ENCODE measurements around the gene FAT2.
"Not testable (repeated sequence)": the region's sequence is repeated elsewhere in the genome, so short reads cannot be mapped to it uniquely, and the experiment has no call there.

The FAT2 gene

GRCh38 chr5:151596828-151597539 is 5.9 kb upstream of the FAT2 start:
- no peaks in the 10 kb centered on the region for H3K27me3 Mint-ChIP-seq
- H3K4me1 Mint-ChIP-seq, result no peaks in the 10 kb centered on the region
- no peak overlapping the region for H3K27ac Mint-ChIP-seq
- H3K36me3 Mint-ChIP-seq, result no peaks in the 10 kb centered on the region
- no peaks in the 10 kb centered on the region for H3K9me3 Mint-ChIP-seq
- H3K4me3 Mint-ChIP-seq, result no peak overlapping the region

DNA sequence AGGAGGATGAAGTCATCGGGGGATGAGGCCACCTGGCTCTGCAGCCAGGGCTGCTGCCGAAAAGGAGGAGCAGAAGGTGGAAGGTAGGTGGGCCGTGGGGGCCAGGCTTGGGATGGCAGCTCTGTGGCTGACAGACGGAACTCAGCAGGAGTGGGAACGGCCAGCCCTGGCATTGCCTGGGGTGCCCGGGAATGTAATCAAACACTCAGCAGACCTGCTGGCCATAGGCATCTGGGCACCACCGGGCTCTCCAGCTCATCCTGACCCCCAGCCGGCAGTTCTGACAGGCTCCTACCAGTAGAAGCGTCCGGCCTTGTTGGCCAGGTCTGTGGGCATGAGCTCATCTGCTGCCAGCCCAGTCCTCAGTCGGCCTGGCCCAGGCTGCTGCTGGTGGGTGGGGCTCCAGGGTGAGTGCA is 4.3 kb upstream of the FAT2 start:
- H3K4me3 Mint-ChIP-seq, result no peak overlapping the region
- no peaks in the 10 kb centered on the region for H3K36me3 Mint-ChIP-seq
- no peaks in the 10 kb centered on the region for H3K27me3 Mint-ChIP-seq
- H3K4me1 Mint-ChIP-seq, result no peaks in the 10 kb centered on the region
- no peaks in the 10 kb centered on the region for H3K9me3 Mint-ChIP-seq
- peak overlapping the region; percentile 9 for H3K27ac Mint-ChIP-seq

DNA sequence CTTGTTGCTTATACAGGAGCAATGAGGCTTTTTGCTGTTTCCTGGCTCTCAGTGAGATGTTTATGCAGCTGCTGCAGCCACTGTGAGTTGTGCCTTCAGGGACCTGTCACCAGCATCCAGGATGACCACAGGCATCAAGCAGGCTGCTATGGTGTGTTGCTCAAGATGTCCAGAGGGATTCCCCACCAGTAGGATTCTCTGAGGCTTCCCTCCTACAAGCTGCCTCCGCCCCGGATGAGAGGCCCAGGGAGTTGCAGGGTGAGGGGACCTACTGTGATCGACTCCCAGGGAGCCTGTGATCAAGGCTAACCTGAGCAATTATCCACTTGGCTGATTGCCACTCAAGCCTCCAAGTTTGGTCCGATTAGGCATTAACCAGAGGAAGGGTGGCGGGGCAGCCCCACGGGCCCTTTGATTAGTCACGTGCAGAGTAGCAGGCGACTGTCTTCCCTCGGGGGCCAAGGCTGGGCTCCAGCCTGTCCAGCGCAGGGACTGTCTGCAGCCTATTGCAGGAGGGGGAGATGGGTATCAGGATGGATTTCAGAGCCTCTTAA is 1.8 kb upstream of the FAT2 start:
- Mint-ChIP-seq H3K36me3 (no peaks in the 10 kb centered on the region), H3K4me3 (no peak overlapping the region), H3K9me3 (no peaks in the 10 kb centered on the region), H3K4me1 (no peaks in the 10 kb centered on the region), H3K27me3 (no peaks in the 10 kb centered on the region), H3K27ac (no peak overlapping the region)

DNA sequence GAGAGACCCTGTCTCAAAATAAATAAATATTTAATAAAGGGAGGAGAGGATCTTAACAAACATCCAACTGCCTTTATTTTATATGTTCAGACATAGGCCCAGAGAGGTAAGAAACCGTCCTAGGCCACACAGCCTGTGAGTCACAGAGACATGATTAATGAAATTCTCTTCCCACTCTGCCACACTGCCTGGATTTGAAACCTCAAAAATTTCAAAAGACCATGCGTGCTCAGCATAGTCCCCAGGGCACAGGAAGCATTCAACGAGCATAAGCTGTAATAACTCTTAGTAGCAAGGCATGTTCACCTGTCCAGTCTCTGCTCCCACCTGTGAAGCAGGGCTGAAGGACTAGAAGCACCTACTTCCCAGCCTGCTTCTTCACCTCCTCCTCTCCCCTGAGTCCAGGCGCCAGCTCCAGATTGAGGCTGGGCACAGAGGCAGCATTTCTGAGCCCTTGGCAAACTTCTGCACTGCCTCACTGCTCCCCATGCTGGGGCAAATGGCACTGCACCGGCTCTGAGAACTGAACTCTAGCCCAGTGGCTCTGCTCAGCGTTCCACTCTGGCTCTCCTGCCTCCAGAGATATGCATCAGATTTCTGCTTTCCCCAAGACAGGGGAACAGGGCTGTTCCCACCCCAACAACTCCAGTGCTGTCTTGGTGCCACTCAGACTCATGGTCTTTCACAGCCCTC is 1.1 kb downstream of the FAT2 start:
- H3K27me3 Mint-ChIP-seq, result no peaks in the 10 kb centered on the region
- no peak overlapping the region for H3K4me3 Mint-ChIP-seq
- no peaks in the 10 kb centered on the region for H3K9me3 Mint-ChIP-seq
- H3K36me3 Mint-ChIP-seq, result no peaks in the 10 kb centered on the region
- H3K4me1 Mint-ChIP-seq, result no peaks in the 10 kb centered on the region
- no peak overlapping the region for H3K27ac Mint-ChIP-seq

DNA sequence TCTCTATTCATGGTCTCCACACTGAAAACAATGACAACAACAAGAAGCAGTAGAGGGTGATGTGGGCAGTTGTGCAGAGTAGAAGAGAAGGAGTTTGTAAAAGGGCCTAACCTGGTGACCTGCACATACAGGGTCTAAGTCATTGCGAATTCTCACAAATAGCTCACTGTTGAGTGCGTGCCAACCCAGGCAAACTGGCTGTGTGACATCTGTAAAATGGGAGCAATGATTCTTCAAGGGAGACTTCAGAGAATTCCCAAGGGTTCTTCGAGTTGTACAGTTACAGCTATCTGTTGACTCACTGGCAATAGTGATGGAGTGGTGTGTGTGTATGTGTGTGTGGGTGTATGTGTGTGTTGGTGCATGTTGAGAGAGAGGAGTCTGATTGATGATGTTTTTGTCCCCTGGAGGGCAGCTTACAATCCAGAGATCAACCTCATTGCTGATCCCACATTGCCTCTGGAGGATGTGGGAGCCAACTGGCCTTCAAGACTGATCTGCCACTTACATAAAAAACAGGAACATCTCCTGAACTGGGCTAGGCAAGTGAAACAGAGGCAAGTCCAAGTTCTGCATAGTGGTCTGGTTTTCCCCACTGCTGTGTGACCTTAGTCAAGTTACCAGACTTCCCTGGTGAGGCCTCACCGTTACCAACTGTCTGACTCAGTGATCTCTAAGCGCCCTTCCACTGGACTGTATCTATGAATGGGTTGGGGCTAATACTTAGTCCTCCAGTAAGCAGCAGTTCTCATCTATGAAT is 3.2 kb downstream of the FAT2 start:
- Mint-ChIP-seq H3K36me3 (peaks cover 2% of the 10 kb centered on the region), H3K4me3 (no peak overlapping the region), H3K27ac (no peak overlapping the region), H3K9me3 (no peaks in the 10 kb centered on the region), H3K27me3 (no peaks in the 10 kb centered on the region), H3K4me1 (no peaks in the 10 kb centered on the region)

DNA sequence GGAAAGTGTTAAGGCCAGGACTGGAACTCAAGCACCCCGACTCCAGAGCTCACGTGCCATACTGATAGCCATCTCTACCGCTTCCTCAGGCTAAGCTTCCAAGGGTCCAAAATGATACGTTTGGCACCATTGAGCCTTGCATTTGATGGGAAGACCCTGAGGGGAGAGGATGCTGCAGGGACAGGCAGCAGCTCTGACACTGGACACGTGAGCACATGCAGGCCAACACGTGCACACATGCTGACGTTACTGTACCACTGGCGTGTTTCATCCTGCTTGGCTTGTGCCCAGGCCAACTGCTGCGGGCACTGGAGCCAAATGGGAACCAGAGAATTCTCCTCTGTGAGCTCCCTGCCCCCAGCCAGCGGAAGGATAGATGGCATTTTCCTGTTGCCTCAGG is 5.2 kb downstream of the FAT2 start:
- H3K27ac Mint-ChIP-seq, result no peak overlapping the region
- H3K4me3 Mint-ChIP-seq, result no peak overlapping the region
- H3K36me3 Mint-ChIP-seq, result peaks cover 2% of the 10 kb centered on the region
- H3K9me3 Mint-ChIP-seq, result no peaks in the 10 kb centered on the region
- H3K27me3 Mint-ChIP-seq, result no peaks in the 10 kb centered on the region
- H3K4me1 Mint-ChIP-seq, result no peaks in the 10 kb centered on the region

- H3K27me3 Mint-ChIP-seq, H3K27ac Mint-ChIP-seq, H3K4me3 Mint-ChIP-seq, H3K36me3 Mint-ChIP-seq, H3K4me1 Mint-ChIP-seq, H3K9me3 Mint-ChIP-seq: not testable (repeated sequence)
Measured at GRCh38 chr5:151585344-151585743, 5.8 kb downstream of the FAT2 start.

DNA sequence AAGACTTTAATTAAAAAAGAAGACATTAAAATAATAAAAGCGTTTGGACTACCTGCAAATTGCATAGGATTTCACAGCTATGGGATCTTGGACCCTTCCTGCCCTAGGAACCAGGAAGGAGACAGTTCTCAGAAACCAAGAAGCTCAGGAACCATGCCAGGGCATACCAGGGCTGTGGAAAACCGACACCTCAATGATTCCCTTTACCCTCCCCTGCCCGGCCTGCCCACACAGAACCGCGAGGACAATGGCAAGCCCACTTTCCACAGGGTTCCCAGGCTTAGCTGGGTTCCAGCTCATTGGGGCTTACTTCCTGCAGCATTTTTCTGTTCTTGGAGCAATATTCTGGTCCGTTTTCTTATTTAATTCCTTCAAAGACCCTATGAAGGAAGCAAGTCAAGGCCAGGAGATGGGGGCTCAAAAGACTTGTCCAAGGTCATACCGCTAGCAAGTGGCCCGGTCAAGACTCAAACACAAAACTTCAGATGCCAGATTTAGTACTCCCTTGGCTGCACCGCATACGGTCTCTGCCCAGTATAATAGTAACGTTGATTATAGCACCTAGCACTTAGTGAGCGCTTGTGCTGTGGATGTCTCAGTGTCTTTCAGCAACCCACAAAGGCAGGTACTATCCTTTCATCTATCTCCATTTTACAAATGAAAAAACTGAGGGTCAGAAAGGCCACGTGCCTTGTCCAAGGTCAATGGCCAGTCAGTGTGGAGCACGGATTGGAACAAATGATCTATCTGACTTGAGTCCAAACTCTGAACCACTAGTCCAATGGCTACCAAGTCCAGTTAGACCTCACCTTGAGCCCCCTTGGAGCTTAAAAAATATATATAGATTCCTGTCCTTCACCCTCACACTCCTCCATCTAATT is 6.8 kb downstream of the FAT2 start:
- no peaks in the 10 kb centered on the region for H3K4me1 Mint-ChIP-seq
- H3K9me3 Mint-ChIP-seq, result no peaks in the 10 kb centered on the region
- H3K4me3 Mint-ChIP-seq, result no peak overlapping the region
- H3K27ac Mint-ChIP-seq, result no peak overlapping the region
- peaks cover 2% of the 10 kb centered on the region for H3K36me3 Mint-ChIP-seq
- H3K27me3 Mint-ChIP-seq, result no peaks in the 10 kb centered on the region

- peaks cover 17% of the 10 kb centered on the region for H3K4me1 Mint-ChIP-seq
- no peak overlapping the region for H3K27ac Mint-ChIP-seq
- peaks cover 2% of the 10 kb centered on the region for H3K36me3 Mint-ChIP-seq
- H3K4me3 Mint-ChIP-seq, result no peak overlapping the region
- H3K9me3 Mint-ChIP-seq, result no peaks in the 10 kb centered on the region
- no peaks in the 10 kb centered on the region for H3K27me3 Mint-ChIP-seq
Measured at GRCh38 chr5:151581812-151582583, 9.1 kb downstream of the FAT2 start.

DNA sequence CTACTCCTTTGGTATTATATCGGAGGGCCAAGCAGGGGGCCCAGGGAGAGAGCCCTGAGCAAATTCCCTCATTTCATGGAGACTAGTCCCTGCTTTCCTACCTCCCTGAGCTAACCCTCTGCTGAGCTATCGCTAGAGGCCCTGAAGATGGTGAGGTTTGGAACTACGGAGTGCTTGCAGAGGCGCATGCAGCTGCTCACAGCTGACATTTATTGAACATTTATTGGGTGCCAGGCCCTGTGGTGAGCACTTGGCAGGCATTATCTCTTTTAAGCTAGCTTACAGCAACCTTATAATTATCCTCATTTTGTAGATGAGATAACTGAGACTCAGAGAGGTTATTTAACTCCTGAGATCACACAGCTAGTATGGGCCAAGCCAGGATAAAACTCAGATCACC is 9.8 kb downstream of the FAT2 start:
- Mint-ChIP-seq H3K4me1 (peaks cover 18% of the 10 kb centered on the region), H3K4me3 (no peak overlapping the region), H3K27me3 (no peaks in the 10 kb centered on the region), H3K9me3 (no peaks in the 10 kb centered on the region), H3K27ac (no peak overlapping the region), H3K36me3 (peaks cover 2% of the 10 kb centered on the region)

DNA sequence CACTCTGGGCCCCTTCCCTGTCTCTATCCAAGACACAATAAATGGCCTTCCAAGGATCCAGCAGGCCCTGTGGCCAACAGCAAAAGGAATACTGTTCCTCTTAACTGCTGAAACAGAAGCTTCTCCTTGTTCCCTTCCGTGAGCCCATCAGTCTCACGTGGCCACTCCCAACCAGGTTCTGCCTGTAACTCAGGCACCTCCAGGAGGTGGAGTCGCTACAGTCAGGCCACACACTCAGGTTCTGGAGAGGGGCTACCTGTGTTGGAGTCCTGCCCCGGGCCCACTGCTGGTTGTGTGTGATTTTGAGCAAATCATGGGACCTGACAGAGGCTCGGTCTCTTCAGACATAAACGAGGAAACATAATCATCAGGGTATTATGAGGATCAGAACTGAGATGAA is 10.3 kb downstream of the FAT2 start:
- H3K4me1 Mint-ChIP-seq, result peaks cover 18% of the 10 kb centered on the region
- no peak overlapping the region for H3K27ac Mint-ChIP-seq
- no peaks in the 10 kb centered on the region for H3K9me3 Mint-ChIP-seq
- no peaks in the 10 kb centered on the region for H3K27me3 Mint-ChIP-seq
- no peak overlapping the region for H3K4me3 Mint-ChIP-seq
- H3K36me3 Mint-ChIP-seq, result peaks cover 2% of the 10 kb centered on the region

- Mint-ChIP-seq H3K4me3 (no peak overlapping the region), H3K27me3 (no peaks in the 10 kb centered on the region), H3K4me1 (peaks cover 18% of the 10 kb centered on the region), H3K36me3 (peaks cover 2% of the 10 kb centered on the region), H3K27ac (no peak overlapping the region), H3K9me3 (no peaks in the 10 kb centered on the region)
Measured at GRCh38 chr5:151580239-151580638, 10.9 kb downstream of the FAT2 start.

DNA sequence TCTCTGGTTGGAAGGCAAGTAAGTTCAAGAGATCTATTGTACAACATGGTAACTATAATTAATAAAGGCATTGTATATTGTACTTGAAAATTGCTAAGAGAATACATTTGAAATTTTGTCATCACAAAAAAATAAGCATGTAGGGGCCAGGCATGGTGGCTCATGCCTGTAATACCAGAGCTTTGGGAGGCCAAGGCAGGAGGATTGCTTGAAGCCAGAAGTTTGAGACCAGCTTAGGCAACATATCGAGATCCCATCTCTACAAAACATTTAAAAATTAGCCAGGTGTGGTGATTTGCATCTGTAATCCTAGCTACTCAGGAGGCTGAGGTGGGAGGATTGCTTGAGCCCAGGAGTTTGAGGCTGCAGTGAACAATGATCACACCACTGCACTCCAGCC is 12.0 kb downstream of the FAT2 start:
- not testable (repeated sequence) for H3K9me3 Mint-ChIP-seq, H3K36me3 Mint-ChIP-seq, H3K27ac Mint-ChIP-seq, H3K27me3 Mint-ChIP-seq, H3K4me3 Mint-ChIP-seq
- H3K4me1 Mint-ChIP-seq, result peaks cover 18% of the 10 kb centered on the region

GRCh38 chr5:151578326-151579025 is 12.7 kb downstream of the FAT2 start:
- H3K4me1 Mint-ChIP-seq, result peaks cover 18% of the 10 kb centered on the region
- H3K27ac Mint-ChIP-seq, result peak overlapping the region; percentile 5
- no peak overlapping the region for H3K4me3 Mint-ChIP-seq
- H3K27me3 Mint-ChIP-seq, result no peaks in the 10 kb centered on the region
- no peaks in the 10 kb centered on the region for H3K9me3 Mint-ChIP-seq
- H3K36me3 Mint-ChIP-seq, result peaks cover 2% of the 10 kb centered on the region

Measured in activated naive CD4-positive, alpha-beta T cell treated with anti-CD3 and anti-CD28 coated beads, Interleukin-2, amount 50 U/mL, for 24 hours (primary cell).